SK-N-SH treated with all-trans-retinoic acid at 6 μM for 48 hours (cell line): ENCODE results near the gene ARHGEF4.
"Not testable (repeated sequence)": the region's sequence is repeated elsewhere in the genome, so short reads cannot be mapped to it uniquely, and the experiment has no call there.

Experiments used
- ATAC-seq: fragments of 200-7000 bp; cut with Tn5 transposase; 3 replicates; pipeline ENCODE4 v1.9.1; 2020; ENCODE audit warnings: mild to moderate bottlenecking, moderate library complexity
- ARNTL ChIP-seq: fragments of 450-650 bp; formaldehyde crosslinking; IDR thresholded peaks from 2 replicates; pipeline ENCODE4 v1.5.0; 2020; ENCODE audit warnings: low read depth, mild to moderate bottlenecking, moderate library complexity, borderline replicate concordance
- BACH2 ChIP-seq: fragments of 250-450 bp; sonication (Bioruptor Pico); IDR thresholded peaks from 2 replicates; pipeline ENCODE4 v1.9.0; 2021; ENCODE audit warnings: mild to moderate bottlenecking, borderline replicate concordance
- CREB5 ChIP-seq: fragments of 250-450 bp; sonication (Bioruptor Pico); IDR thresholded peaks from 2 replicates; pipeline ENCODE4 v1.5.1; 2020; ENCODE audit warnings: low read depth, mild to moderate bottlenecking, moderate library complexity
- CSDC2 ChIP-seq: fragments of 250-450 bp; sonication (Bioruptor Pico); IDR thresholded peaks from 2 replicates; pipeline ENCODE4 v1.5.0; 2020; ENCODE audit warnings: mild to moderate bottlenecking, moderate library complexity
- CSRNP3 ChIP-seq: fragments of 250-450 bp; sonication (Bioruptor Pico); IDR thresholded peaks from 2 replicates; pipeline ENCODE4 v1.5.1; 2021; ENCODE audit warnings: mild to moderate bottlenecking, moderate library complexity
- ESRRG ChIP-seq: fragments of 250-450 bp; sonication (Bioruptor Pico); IDR thresholded peaks from 2 replicates; pipeline ENCODE4 v1.6.1; 2021; ENCODE audit warnings: mild to moderate bottlenecking
- GLIS3 ChIP-seq: fragments of 250-450 bp; sonication (Bioruptor Pico); IDR thresholded peaks from 2 replicates; pipeline ENCODE4 v1.5.0; 2020; ENCODE audit warnings: mild to moderate bottlenecking, moderate library complexity
- ISL1 ChIP-seq: fragments of 250-450 bp; sonication (Bioruptor Pico); IDR thresholded peaks from 2 replicates; pipeline ENCODE4 v2.1.2; 2022; ENCODE audit warnings: mild to moderate bottlenecking, moderate library complexity
- OSR1 ChIP-seq: fragments of 250-450 bp; sonication (Bioruptor Pico); IDR thresholded peaks from 2 replicates; pipeline ENCODE4 v1.8.0; 2022; ENCODE audit warnings: moderate library complexity, mild to moderate bottlenecking, inconsistent platforms
- PATZ1 ChIP-seq: fragments of 250-450 bp; sonication (Bioruptor Pico); IDR thresholded peaks from 2 replicates; pipeline ENCODE4 v1.8.0; 2020; ENCODE audit warnings: mild to moderate bottlenecking, moderate library complexity, borderline replicate concordance
- POU6F1 ChIP-seq: fragments of 250-450 bp; sonication (Bioruptor Pico); IDR thresholded peaks from 2 replicates; pipeline ENCODE4 v1.8.0; 2021; ENCODE audit warnings: low read depth, mild to moderate bottlenecking, moderate library complexity, borderline replicate concordance
- PPARA ChIP-seq: fragments of 250-450 bp; sonication (Bioruptor Pico); IDR thresholded peaks from 2 replicates; pipeline ENCODE4 v1.5.0; 2020; ENCODE audit warnings: mild to moderate bottlenecking, borderline replicate concordance
- RARB ChIP-seq: fragments of 250-450 bp; sonication (Bioruptor Pico); IDR thresholded peaks from 2 replicates; pipeline ENCODE4 v1.8.0; 2021; ENCODE audit warnings: mild to moderate bottlenecking, moderate library complexity
- SNAI2 ChIP-seq: fragments of 250-450 bp; sonication (Bioruptor Pico); IDR thresholded peaks from 2 replicates; pipeline ENCODE4 v1.5.0; 2020; ENCODE audit warnings: mild to moderate bottlenecking, moderate library complexity
- TCF4 ChIP-seq: fragments of 250-450 bp; sonication (Bioruptor Pico); IDR thresholded peaks from 2 replicates; pipeline ENCODE4 v1.8.0; 2021; ENCODE audit warnings: mild to moderate bottlenecking, moderate library complexity, borderline replicate concordance
- TOX ChIP-seq: fragments of 250-450 bp; sonication (Bioruptor Pico); IDR thresholded peaks from 2 replicates; pipeline ENCODE4 v1.8.0; 2021; ENCODE audit warnings: mild to moderate bottlenecking, moderate library complexity, borderline replicate concordance
- ZC3H10 ChIP-seq: fragments of 250-450 bp; sonication (Bioruptor Pico); IDR thresholded peaks from 2 replicates; pipeline ENCODE4 v1.5.1; 2021; ENCODE audit warnings: mild to moderate bottlenecking, moderate library complexity
- ZFP3 ChIP-seq: fragments of 250-450 bp; sonication (Bioruptor Pico); IDR thresholded peaks from 2 replicates; pipeline ENCODE4 v1.5.0; 2020; ENCODE audit warnings: mild to moderate bottlenecking, moderate library complexity
- ZFP30 ChIP-seq: fragments of 450-650 bp; formaldehyde crosslinking; IDR thresholded peaks from 2 replicates; pipeline ENCODE4 v1.5.0; 2022; ENCODE audit warnings: mild to moderate bottlenecking, moderate library complexity
- ZNF565 ChIP-seq: fragments of 450-650 bp; formaldehyde crosslinking; conservative IDR thresholded peaks from 2 replicates; pipeline ENCODE4 v1.5.0; 2020; ENCODE audit warnings: low read depth, mild to moderate bottlenecking, moderate library complexity
- ZNF70 ChIP-seq: fragments of 450-650 bp; formaldehyde crosslinking; IDR thresholded peaks from 2 replicates; pipeline ENCODE4 v1.5.0; 2020; ENCODE audit warnings: mild to moderate bottlenecking, moderate library complexity
- ZNF8 ChIP-seq: fragments of 450-650 bp; formaldehyde crosslinking; IDR thresholded peaks from 2 replicates; pipeline ENCODE4 v1.5.0; 2020; ENCODE audit warnings: mild to moderate bottlenecking, moderate library complexity

The ARHGEF4 gene

GRCh38 chr2:130896813-130897212, 60.1 kb downstream of the ARHGEF4 start:
- no peak for TF ChIP-seq ESRRG (CRISPR knock-in tag)
- TF ChIP-seq ISL1 (CRISPR knock-in tag), result no peak
- TF ChIP-seq SNAI2, result no peak
- no peak for TF ChIP-seq CSRNP3 (CRISPR knock-in tag)
- no peak for TF ChIP-seq ZFP3 (CRISPR knock-in tag)
- TF ChIP-seq ZNF8 (CRISPR knock-in tag), result no peak
- no peak for TF ChIP-seq TOX (CRISPR knock-in tag)
- TF ChIP-seq POU6F1 (CRISPR knock-in tag), result no peak
- no peak for TF ChIP-seq OSR1 (CRISPR knock-in tag)
- no peak for TF ChIP-seq CREB5 (CRISPR knock-in tag)
- no peak for TF ChIP-seq ZNF70 (CRISPR knock-in tag)
- no peak for TF ChIP-seq GLIS3 (CRISPR knock-in tag)
- TF ChIP-seq ARNTL (CRISPR knock-in tag), result no peak
- TF ChIP-seq PATZ1, result no peak
- TF ChIP-seq ZNF565 (CRISPR knock-in tag), result no peak
- no peak for ATAC-seq

GRCh38 chr2:130898553-130898952, 61.8 kb downstream of the ARHGEF4 start:
- TF ChIP-seq PPARA (no peak), SNAI2 (no peak), BACH2 (no peak), GLIS3 (CRISPR knock-in tag) (no peak), TCF4 (CRISPR knock-in tag) (no peak), ZFP3 (CRISPR knock-in tag) (no peak), ZNF8 (CRISPR knock-in tag) (no peak)
- ATAC-seq, result no peak

GRCh38 chr2:130899306-130899705, 62.6 kb downstream of the ARHGEF4 start:
- TF ChIP-seq GLIS3 (CRISPR knock-in tag) (no peak), PATZ1 (no peak), RARB (CRISPR knock-in tag) (no peak), CSDC2 (no peak)
- TF ChIP-seq, all 23 proteins: peak for 0
- ATAC-seq, result no peak

- no peak for TF ChIP-seq ARNTL (CRISPR knock-in tag)
- TF ChIP-seq PPARA, result no peak
- no peak for TF ChIP-seq ZC3H10 (CRISPR knock-in tag)
- TF ChIP-seq ZFP3 (CRISPR knock-in tag), result no peak
- no peak for TF ChIP-seq CSRNP3 (CRISPR knock-in tag)
- no peak for TF ChIP-seq POU6F1 (CRISPR knock-in tag)
- TF ChIP-seq ZNF8 (CRISPR knock-in tag), result no peak
- no peak for TF ChIP-seq SNAI2
- no peak for TF ChIP-seq PATZ1
- TF ChIP-seq ZNF565 (CRISPR knock-in tag), result no peak
- TF ChIP-seq ESRRG (CRISPR knock-in tag), result no peak
- TF ChIP-seq BACH2, result no peak
- no peak for TF ChIP-seq ZFP30 (CRISPR knock-in tag)
- TF ChIP-seq TOX (CRISPR knock-in tag), result no peak
- no peak for TF ChIP-seq ISL1 (CRISPR knock-in tag)
- TF ChIP-seq OSR1 (CRISPR knock-in tag), result no peak
- TF ChIP-seq, all 23 proteins: peak for 0
- ATAC-seq, result no peak
Measured at GRCh38 chr2:130901061-130901460, 64.3 kb downstream of the ARHGEF4 start.

GRCh38 chr2:130901626-130902025, 64.9 kb downstream of the ARHGEF4 start:
- ATAC-seq, result not testable (repeated sequence)
